PFSK-1 (cell line): ENCODE results near the gene MKKS.

Source experiments
- FOXP2 ChIP-seq: optimal IDR thresholded peaks from 2 replicates; pipeline ENCODE3; 2011; ENCODE audit warnings: borderline replicate concordance, control low read depth, inconsistent platforms; ENCODE audit not compliant: insufficient read depth; ENCODE audit errors: extremely low read length, extremely low read depth
- POLR2AphosphoS5 ChIP-seq: IDR thresholded peaks from 2 replicates; pipeline ENCODE4 v1.6.1; 2012; ENCODE audit warnings: low read depth, mild to moderate bottlenecking, control low read depth, low read length, moderate library complexity
- REST ChIP-seq, 2 experiments: IDR thresholded peaks; 2 replicates each; pipeline versions ENCODE4 v1.6.1 to v1.8.0; 2011 to 2012; ENCODE audit warnings: low read depth in 2 of 2, low read length in 2 of 2, control low read depth in 1 of 2, inconsistent platforms in 1 of 2, mild to moderate bottlenecking in 1 of 2, moderate library complexity in 1 of 2; ENCODE audit not compliant: insufficient read depth in 1 of 2
- SIN3A ChIP-seq: IDR thresholded peaks from 2 replicates; pipeline ENCODE4 v1.6.1; 2012; ENCODE audit warnings: mild to moderate bottlenecking, low read length, moderate library complexity, borderline replicate concordance; ENCODE audit not compliant: insufficient read depth
- TAF1 ChIP-seq: IDR thresholded peaks from 2 replicates; pipeline ENCODE4 v1.6.1; 2012; ENCODE audit warnings: low read length, control low read depth, borderline replicate concordance; ENCODE audit not compliant: insufficient read depth

Gene MKKS

DNA sequence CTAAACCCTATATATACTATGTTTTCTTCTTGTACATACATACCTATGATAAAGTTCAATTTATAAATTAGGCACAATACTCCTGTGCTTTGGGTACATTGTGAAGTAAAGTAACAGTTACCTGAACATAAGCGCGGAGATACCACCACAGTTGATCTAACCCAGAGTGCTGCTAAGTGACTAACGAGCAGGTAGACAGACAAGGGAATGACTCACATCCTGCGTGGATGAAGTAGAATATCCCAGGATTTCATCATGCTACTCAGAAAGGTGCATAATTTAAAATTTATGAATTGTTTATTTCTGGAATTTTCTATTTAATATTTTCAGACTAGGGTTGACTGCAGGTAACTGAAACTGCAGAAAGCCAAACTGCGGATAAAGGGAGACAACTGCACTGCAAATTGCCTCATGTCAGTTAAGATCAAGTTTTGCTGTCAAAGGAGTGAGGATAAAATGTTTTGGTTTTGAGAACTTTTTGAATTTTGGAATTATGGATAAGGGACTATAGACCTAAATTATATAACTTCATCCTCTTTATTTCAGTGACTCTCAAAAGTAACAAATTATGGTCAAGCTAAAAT, 14.4 kb downstream of the MKKS start:
- TF ChIP-seq SIN3A (no peak), TAF1 (no peak), FOXP2 (no peak), POLR2AphosphoS5 (no peak), REST (IDR thresholded peaks at IDR 0.05; ENCODE audit: insufficient read depth in 1 of 2, low read depth in 2 of 2, low read length in 2 of 2) (no peak)

DNA sequence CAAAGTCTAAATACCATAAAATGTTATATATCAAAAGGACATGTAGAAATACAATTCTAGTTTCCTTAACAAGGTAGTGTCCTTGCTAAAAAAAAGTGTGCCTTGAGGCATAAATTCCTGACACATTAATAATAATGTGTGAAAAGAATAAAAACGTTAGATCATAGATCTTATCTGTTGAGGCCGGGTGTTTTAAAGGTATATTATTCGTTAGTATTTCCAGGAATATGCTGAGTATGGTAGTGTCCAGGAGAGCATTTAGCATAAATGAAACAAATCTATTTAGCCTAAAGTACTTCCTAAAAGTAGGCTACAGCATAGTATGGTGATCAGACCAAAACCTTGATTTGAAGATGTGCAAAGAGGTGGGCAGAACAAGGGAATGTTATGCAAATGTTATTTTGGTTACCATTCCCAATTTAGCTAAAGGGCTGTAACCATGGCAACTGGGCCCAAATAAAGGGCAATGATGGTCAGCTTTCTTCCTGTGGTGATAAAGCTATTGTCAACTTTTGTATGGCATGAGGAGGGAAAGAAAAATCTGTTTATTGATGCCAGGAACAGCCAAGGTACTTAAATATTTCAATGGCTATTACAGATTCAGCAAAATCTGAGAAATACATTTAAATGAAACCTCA, 18.9 kb downstream of the MKKS start:
- TF ChIP-seq POLR2AphosphoS5 (no peak), SIN3A (no peak), FOXP2 (no peak), TAF1 (no peak), REST (IDR thresholded peaks at IDR 0.05; ENCODE audit: insufficient read depth in 1 of 2, low read depth in 2 of 2, low read length in 2 of 2) (no peak)

DNA sequence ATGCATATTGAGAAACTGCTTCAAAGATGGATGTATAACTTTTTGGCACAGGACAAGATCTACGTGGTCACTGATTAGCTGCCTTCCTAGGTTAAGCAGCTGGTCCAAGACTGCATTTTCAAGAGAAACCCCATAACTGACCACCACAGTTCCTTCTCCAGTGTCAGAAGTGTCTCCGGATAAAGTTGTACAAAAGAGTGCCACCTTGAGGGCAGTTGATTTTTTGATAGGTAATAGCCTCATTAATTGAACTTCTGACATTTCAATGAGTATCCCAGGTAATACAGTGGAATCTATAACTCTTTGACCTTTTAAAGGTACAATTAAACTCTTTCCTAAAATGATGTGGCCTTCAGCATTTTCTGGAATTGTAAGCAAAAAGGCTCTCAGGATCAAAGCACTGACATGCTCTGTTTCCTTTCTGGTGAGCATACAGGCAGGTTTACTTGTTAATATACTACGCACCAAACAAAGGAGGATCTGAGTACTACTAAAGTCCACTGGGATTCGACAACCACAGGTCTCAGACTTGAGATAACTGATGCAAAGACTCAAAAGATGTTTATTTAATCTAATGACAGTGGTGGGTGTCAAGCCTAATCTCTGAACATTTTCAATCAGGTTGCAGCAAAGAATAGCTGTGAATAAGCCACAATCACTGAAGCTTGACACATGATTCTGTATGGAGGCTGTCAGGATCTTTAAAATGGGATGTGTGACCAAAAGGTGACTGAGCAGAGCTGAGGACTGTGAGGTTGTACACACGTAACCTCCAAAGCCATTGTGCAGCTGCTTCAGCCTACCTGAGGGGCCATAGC, 21.2 kb downstream of the MKKS start:
- TF ChIP-seq SIN3A = no peak
- TF ChIP-seq TAF1 = no peak
- TF ChIP-seq FOXP2 = no peak
- no peak for TF ChIP-seq REST (IDR thresholded peaks at IDR 0.05; ENCODE audit: insufficient read depth in 1 of 2, low read depth in 2 of 2, low read length in 2 of 2)
- no peak for TF ChIP-seq POLR2AphosphoS5

DNA sequence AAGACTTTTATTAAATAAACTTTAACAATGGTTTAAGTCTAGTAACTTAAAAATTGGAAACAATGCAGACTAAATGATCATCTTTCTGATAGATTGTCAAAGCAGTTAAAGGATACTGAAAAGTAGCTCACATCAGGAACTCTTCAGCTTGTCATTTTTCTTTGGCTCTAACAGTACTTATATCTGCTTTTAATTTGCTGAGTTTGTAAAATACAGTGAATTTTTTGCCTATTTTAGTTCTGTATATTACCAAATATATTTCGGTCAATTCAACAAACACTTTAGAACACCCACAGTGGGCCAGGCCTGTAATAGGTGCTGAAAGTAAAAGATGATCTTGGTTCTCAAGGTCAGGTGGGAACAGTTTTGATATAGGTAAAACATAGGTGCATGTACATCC, 22.3 kb downstream of the MKKS start:
- no peak for TF ChIP-seq FOXP2
- TF ChIP-seq SIN3A = no peak
- TF ChIP-seq POLR2AphosphoS5 = no peak
- no peak for TF ChIP-seq REST (IDR thresholded peaks at IDR 0.05; ENCODE audit: insufficient read depth in 1 of 2, low read depth in 2 of 2, low read length in 2 of 2)
- TF ChIP-seq TAF1 = no peak
